ENCODE data around the gene FBF1.
"Not testable (repeated sequence)": the region's sequence is repeated elsewhere in the genome, so short reads cannot be mapped to it uniquely, and the experiment has no call there.

FBF1 gene

DNA sequence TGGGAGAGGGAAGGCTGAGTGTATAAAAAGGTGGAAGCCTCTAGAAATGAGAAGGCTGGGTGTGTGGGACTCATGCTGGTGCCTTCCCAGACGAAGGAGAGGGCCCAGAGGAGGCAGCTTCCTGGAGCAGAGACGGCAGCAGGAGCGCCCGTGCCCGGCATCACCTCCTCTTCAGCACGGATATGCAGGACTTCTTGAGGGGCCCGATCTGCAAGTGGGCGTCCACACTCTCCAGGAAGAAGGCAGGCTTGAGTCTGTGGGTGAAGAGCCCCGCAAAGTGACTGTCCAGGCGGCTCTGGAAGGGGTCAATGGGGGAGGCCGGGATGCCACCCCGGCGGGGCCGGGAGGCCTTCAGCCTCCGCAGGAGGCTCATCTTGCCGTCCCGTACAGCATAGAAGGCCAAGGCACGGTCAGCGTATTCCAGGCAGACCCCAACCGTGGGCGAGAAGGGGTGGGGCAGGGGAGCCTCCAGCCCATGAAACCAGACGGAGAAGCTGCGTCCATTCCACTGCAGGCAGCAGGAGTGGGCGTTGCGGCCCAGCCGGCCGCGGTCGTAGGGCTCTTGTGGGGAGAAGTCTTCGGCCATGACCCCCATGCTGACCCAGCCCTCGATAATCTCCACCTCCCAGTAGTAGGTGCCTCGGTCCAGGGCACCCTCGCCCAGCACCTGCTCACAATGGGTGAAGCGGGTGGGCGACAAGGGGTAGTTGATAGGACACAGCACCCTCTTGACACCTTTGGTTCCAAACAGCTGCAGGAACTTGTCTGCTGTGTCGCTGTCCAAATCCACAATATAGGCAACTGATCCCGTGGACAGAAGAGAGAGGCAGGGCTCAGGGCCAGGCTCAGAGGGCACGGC is 66.3 kb downstream of the FBF1 start:
- DNase-seq: no peak

DNA sequence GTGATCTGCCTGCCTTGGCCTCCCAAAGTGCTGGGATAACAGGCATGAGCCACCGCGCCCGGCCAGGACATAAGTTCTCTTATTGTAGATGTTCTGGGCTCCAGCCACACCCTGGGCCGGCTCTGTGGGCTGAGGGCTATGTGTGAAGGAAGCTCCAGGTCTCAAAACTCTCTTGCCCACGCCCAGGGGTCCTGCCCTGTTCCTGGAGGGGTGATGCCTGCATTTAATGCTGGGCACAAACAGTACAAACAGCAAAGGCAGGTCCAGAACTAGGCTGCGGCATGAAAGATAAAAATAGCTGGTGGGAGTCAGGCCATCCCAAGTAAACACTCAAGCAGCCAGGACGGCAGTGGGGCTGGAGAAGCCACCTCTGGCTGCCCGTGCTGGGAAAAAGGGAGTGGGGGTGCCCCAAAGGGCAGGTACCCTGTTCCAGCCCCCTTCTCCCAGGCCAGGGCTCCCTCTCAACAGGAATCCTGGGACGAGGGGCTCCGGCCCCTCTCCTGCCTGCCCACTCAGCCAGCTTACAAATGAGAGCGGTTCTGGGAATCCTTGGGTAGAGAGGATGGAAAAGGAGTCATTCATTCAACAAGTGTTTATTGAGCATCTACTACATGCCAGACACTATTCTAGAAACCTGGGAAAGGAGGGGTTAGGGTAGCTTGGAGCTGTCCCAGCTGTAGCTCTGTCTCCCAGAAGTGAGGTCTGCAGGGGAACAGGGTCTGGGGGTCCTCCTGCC is 67.1 kb downstream of the FBF1 start:
- DNase-seq: no peak

DNA sequence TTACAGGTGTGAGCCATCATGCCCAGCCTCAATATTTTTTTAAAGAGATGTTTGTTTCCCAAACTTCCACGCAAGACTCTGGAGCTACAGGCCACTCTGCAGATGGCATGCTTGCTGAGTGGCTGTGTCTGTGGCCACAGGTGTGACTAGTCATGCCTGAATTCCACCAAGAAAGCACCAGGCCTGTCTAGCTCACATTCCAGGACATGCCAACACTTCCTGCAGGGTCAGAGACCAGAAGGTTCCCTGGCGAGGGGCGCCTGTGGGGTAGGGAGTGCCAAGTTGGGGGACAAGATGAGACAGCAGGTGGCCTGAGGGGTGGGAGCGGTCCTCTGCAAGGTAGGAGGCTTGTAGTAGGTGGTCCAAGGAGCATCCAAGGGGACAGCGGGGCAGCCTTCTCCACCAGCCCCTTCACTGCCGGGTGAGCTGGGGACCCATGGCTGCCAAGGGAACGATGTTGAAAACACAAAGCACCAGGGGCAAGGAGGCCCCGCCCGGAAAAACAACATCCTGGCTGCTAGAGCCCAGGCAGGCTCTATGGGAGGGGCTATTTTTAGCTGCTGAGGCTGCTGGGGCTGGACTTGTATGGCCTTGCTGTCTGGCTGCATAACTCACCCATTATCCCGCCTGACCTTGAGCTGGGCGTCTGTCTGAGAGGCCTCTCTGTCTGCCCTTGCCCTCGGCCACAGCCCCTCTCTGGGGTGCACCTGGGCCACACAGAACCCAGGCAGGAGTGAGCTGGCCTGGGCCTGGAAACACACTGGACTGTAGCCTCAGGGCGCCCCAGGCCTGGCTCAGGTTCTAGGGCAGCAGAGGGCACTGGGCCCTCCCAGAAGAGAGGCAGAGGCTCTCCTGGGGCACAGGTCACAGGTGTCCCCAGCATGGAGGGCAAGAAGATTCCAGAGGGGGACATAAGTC is 68.1 kb downstream of the FBF1 start:
- no peak for DNase-seq

GRCh38 chr17:75870228-75870627 is 70.6 kb downstream of the FBF1 start:
- not testable (repeated sequence) for DNase-seq

DNA sequence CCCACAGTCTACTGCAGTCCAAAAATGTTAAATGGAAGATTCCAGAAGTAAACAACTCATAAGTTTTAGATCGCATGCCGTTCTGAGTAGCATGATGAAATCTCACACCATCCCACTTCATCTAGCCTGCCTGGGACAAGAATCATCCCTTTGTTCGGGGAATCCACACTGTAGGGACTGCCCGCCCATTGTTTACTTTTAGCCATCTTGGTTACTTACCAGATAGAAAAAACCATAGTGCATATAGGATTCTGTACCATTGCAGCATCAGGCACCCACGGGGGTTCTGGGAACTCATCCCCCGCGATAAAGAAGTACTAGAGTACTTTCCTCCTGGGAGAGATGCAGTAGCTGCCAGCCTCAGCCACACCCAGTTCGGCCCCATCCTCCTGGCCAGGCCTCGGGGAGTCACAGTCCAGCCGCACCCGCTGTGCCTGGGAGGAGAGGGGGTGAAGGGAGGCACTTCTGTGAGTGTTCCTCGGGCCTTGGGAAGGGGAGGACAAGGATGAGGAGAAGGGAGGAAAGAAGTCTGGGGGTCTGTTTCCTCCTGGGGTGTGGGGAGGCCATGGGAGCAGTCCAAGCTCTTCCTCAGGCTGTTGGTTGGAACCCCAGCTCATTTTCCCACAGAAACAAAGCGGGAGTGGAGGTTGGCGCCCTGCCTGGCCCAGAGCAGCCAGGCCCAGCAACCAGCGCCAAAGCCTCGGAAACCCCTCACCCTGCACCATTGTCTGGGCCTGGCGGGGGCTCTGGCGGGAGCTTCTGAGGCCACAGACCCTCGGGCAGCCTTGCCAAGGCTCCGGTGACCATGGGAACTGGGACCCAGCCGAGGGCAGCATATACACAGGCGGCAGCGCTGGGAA is 71.3 kb downstream of the FBF1 start:
- no peak for DNase-seq

DNA sequence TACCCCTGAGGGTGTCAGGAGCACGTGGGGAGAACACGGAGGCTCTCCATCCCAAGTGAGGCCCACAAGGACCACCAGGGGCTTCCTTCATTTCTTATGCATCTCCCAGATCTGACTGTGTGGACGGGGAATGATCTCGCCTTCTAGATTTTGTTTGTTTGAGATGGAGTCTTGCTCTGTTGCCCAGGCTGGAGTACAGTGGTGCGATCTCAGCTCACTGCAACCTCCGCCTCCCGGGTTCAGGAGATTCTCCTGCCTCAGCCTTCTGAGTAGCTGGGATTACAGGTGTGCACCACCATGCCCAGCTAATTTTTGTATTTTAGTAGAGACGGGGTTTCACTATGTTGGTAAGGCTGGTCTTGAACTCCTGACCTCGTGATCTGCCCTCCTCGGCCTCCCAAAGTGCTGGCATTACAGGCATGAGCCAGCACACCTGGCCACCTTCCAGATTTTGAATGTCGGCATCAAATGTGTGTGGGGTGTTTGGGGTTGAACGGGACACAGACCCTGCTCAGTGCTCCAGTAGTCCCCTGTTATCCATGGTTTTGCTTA is 72.0 kb downstream of the FBF1 start:
- not testable (repeated sequence) for DNase-seq

DNA sequence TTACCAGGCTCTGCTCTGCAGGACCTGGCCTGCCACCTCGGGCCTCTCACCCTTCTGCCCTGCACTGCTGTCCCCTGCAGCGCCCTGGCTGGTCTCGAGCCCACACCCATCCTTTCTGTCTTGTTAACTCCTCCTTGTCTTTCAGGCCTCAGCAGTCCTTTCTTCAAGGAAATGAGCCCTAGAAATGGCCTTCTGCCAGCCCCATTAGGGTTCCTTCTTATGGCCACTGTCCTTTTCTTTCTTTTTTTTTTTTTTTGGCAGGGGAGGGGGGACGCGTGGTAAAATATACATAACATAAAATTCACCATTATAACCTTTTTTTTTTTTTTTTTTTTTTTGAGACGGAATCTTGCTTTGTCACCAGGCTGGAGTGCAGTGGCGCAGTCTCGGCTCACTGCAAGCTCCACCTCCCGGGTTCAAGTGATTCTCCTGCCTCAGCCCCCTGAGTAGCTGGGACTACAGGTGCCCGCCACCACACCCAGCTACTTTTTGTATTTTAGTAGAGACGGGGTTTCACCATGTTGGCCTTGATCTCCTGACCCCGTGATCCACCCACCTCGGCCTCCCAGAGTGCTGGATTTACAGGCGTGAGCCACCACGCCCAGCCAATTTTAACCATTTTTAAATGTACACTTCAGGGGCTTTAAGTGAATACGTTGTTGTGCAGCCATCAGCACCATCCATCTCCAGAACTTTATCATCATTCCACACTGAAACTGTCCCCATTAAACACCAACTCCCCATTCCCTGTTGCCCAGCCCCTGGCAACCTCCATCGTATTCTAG is 75.2 kb downstream of the FBF1 start:
- not testable (repeated sequence) for DNase-seq

GRCh38 chr17:75864887-75865286 is 76.0 kb downstream of the FBF1 start:
- not testable (repeated sequence) for DNase-seq

GRCh38 chr17:75864448-75864871 is 76.4 kb downstream of the FBF1 start:
- no peak for DNase-seq

DNA sequence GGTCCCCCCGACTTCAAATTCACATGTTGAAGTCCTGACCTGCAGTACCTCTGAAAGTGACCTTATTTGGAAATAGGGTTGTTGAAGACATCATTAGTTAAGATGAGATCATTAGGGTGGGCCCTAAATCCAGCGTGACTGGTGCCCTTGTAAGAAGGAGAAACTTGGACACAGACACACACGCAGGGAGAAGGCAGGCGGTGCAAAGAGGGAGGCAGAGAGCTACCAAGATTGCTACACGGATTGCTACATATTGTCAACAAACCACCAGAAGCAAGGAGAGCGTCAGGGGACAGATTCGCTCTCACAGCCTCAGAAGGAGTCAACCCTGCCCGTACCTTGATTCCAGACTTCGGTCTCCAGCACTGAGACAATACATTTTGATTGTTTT is 78.9 kb downstream of the FBF1 start:
- DNase-seq: no peak
